Neural cell (in vitro differentiated cells): ENCODE results near the gene CHTF8. TPM values are rescaled to one million over a fixed set of nuclear protein-coding genes. Genes with fewer than 3 reads are reported as not detected.

Experiments
- H2AFZ ChIP-seq: fragments of 200-600, 300-800 bp; sonication (generic), shearing (Covaris generic); 2 replicates; pipeline ENCODE4 v1.6.0; 2014; ENCODE audit warnings: low read depth, mild to moderate bottlenecking, antibody characterized with exemption, low read length, moderate library complexity
- H3F3A ChIP-seq: fragments of 200-600 bp; shearing (Covaris generic); 2 replicates; pipeline ENCODE4 v1.6.1; 2016; ENCODE audit warnings: mild to moderate bottlenecking, moderate library complexity, mixed read lengths, antibody characterized with exemption, low read length; ENCODE audit not compliant: insufficient read depth, poor library complexity, severe bottlenecking
- H3K27ac ChIP-seq: fragments of 200-600, 300-800 bp; sonication (generic), shearing (Covaris generic); 2 replicates; pipeline ENCODE4 v1.5.1; 2014; ENCODE audit warnings: mild to moderate bottlenecking, low read length, moderate library complexity
- H3K27me3 ChIP-seq: fragments of 300-800, 200-600 bp; sonication (generic), shearing (Covaris generic); 2 replicates; pipeline ENCODE4 v1.6.0; 2014; ENCODE audit warnings: mild to moderate bottlenecking, low read depth, low read length, moderate library complexity; ENCODE audit not compliant: insufficient read depth
- H3K36me3 ChIP-seq: fragments of 300-800, 200-600 bp; sonication (generic), shearing (Covaris generic); 2 replicates; pipeline ENCODE4 v1.5.1; 2014; ENCODE audit warnings: mild to moderate bottlenecking, antibody characterized with exemption, low read length, moderate library complexity; ENCODE audit not compliant: insufficient read depth
- H3K4me2 ChIP-seq: fragments of 300-800, 200-600 bp; sonication (generic), shearing (Covaris generic); 2 replicates; pipeline ENCODE4 v1.6.0; 2014; ENCODE audit warnings: mild to moderate bottlenecking, low read length
- H3K4me3 ChIP-seq: fragments of 300-800, 200-600 bp; sonication (generic), shearing (Covaris generic); 2 replicates; pipeline ENCODE4 v1.5.1; 2014; ENCODE audit warnings: mild to moderate bottlenecking, low read length, moderate library complexity
- H3K79me2 ChIP-seq: fragments of 200-600 bp; shearing (Covaris generic); replicated peaks from 2 replicates; pipeline ENCODE4 v1.6.0; 2014; ENCODE audit warnings: mild to moderate bottlenecking, low read length, moderate library complexity; ENCODE audit not compliant: insufficient read depth
- H3K9ac ChIP-seq: fragments of 300-800, 200-600 bp; sonication (generic), shearing (Covaris generic); 2 replicates; pipeline ENCODE4 v1.6.1; 2016; ENCODE audit warnings: mild to moderate bottlenecking, low read length, mixed read lengths
- H3K9me2 ChIP-seq: fragments of 200-600 bp; shearing (Covaris generic); 2 replicates; pipeline ENCODE4 v1.6.1; 2016; ENCODE audit warnings: mild to moderate bottlenecking, low read length, mixed read lengths; ENCODE audit not compliant: insufficient read depth
- H3K9me3 ChIP-seq: fragments of 200-600, 300-800 bp; sonication (generic), shearing (Covaris generic); 2 replicates; pipeline ENCODE4 v1.6.1; 2016; ENCODE audit warnings: mild to moderate bottlenecking, mixed run types, low read length, moderate library complexity, mixed read lengths
- H4K20me1 ChIP-seq: fragments of 200-600 bp; shearing (Covaris generic); 2 replicates; pipeline ENCODE4 v1.6.1; 2016; ENCODE audit warnings: mild to moderate bottlenecking, mixed run types; ENCODE audit not compliant: insufficient read depth
- EP300 ChIP-seq: fragments of 450-650 bp; conservative IDR thresholded peaks from 2 replicates; pipeline ENCODE4 v1.6.1; 2014; ENCODE audit warnings: antibody characterized with exemption, mild to moderate bottlenecking, moderate library complexity; ENCODE audit not compliant: poor library complexity, severe bottlenecking
- EZH2 ChIP-seq: fragments of 200-600, 300-800 bp; shearing (Covaris generic), sonication (generic); IDR thresholded peaks from 2 replicates; pipeline ENCODE4 v1.6.1; 2014; ENCODE audit warnings: antibody characterized with exemption, low read length, borderline replicate concordance, mild to moderate bottlenecking; ENCODE audit not compliant: insufficient read depth, poor library complexity, severe bottlenecking
- MXI1 ChIP-seq: fragments of 450-650 bp; conservative IDR thresholded peaks from 2 replicates; pipeline ENCODE4 v1.6.1; 2014; ENCODE audit warnings: antibody characterized with exemption, mild to moderate bottlenecking; ENCODE audit not compliant: poor library complexity, severe bottlenecking
- POLR2AphosphoS5 ChIP-seq: IDR thresholded peaks from 2 replicates; pipeline ENCODE4 v1.6.1; 2012
- RAD21 ChIP-seq: fragments of 450-650 bp; conservative IDR thresholded peaks from 2 replicates; pipeline ENCODE4 v1.6.1; 2014; ENCODE audit warnings: antibody characterized with exemption, mild to moderate bottlenecking, moderate library complexity
- SMC3 ChIP-seq: fragments of 450-650 bp; conservative IDR thresholded peaks from 2 replicates; pipeline ENCODE4 v1.6.1; 2014; ENCODE audit warnings: antibody characterized with exemption, mild to moderate bottlenecking, moderate library complexity; ENCODE audit not compliant: poor library complexity
- TAF1 ChIP-seq: IDR thresholded peaks from 2 replicates; pipeline ENCODE4 v1.6.1; 2012; ENCODE audit warnings: low read depth
- polyA plus RNA-seq: library from polyadenylated mRNA; depleted of rRNA; stranded (reverse); fragments of >200 nt; gene quantifications from 2 replicates; pipeline ENCODE4 v1.2.3, GENCODE V29; 2014
- TF ChIP-seq, protein P1 (sequence below): IDR thresholded peaks from 2 replicates; pipeline ENCODE4 v1.6.1; 2012; ENCODE audit warnings: borderline replicate concordance
- TF ChIP-seq, protein P2 (sequence below): fragments of 450-650 bp; IDR thresholded peaks from 2 replicates; pipeline ENCODE4 v1.5.1; 2014; ENCODE audit warnings: antibody characterized with exemption, mild to moderate bottlenecking, moderate library complexity; ENCODE audit not compliant: poor library complexity, severe bottlenecking

CHTF8 gene
- polyA plus RNA-seq, 1 donor from 2014 or later, result 109 TPM

DNA sequence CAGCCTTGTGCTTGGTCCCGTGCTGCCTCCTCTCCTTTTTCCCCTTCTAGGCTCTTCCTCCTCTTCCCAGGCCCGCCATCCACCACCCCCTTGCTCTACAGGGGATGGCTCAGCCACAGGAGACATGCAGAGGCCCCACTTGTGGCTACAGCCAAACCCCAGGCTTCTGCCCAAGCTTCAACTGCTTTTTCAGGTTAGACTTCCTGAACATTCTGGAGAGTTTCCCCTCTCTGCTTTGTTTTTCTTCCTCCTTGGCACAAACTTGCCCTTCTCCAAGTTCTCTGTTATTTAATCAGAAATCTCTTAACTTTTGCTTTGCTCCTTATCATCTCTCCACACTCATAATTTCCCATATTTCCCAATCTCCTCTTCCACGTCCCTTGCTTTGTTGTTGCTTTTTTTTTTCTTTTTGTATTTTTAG lies 45.2 kb downstream of the CHTF8 start:
- TF ChIP-seq EZH2 (no peak), EP300 (no peak), TAF1 (no peak), POLR2AphosphoS5 (no peak), RAD21 (no peak), SMC3 (no peak), MXI1 (no peak)
- TF ChIP-seq, protein P1, sequence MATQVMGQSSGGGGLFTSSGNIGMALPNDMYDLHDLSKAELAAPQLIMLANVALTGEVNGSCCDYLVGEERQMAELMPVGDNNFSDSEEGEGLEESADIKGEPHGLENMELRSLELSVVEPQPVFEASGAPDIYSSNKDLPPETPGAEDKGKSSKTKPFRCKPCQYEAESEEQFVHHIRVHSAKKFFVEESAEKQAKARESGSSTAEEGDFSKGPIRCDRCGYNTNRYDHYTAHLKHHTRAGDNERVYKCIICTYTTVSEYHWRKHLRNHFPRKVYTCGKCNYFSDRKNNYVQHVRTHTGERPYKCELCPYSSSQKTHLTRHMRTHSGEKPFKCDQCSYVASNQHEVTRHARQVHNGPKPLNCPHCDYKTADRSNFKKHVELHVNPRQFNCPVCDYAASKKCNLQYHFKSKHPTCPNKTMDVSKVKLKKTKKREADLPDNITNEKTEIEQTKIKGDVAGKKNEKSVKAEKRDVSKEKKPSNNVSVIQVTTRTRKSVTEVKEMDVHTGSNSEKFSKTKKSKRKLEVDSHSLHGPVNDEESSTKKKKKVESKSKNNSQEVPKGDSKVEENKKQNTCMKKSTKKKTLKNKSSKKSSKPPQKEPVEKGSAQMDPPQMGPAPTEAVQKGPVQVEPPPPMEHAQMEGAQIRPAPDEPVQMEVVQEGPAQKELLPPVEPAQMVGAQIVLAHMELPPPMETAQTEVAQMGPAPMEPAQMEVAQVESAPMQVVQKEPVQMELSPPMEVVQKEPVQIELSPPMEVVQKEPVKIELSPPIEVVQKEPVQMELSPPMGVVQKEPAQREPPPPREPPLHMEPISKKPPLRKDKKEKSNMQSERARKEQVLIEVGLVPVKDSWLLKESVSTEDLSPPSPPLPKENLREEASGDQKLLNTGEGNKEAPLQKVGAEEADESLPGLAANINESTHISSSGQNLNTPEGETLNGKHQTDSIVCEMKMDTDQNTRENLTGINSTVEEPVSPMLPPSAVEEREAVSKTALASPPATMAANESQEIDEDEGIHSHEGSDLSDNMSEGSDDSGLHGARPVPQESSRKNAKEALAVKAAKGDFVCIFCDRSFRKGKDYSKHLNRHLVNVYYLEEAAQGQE, result no peak
- TF ChIP-seq, protein P2, sequence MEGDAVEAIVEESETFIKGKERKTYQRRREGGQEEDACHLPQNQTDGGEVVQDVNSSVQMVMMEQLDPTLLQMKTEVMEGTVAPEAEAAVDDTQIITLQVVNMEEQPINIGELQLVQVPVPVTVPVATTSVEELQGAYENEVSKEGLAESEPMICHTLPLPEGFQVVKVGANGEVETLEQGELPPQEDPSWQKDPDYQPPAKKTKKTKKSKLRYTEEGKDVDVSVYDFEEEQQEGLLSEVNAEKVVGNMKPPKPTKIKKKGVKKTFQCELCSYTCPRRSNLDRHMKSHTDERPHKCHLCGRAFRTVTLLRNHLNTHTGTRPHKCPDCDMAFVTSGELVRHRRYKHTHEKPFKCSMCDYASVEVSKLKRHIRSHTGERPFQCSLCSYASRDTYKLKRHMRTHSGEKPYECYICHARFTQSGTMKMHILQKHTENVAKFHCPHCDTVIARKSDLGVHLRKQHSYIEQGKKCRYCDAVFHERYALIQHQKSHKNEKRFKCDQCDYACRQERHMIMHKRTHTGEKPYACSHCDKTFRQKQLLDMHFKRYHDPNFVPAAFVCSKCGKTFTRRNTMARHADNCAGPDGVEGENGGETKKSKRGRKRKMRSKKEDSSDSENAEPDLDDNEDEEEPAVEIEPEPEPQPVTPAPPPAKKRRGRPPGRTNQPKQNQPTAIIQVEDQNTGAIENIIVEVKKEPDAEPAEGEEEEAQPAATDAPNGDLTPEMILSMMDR, result no peak
- Histone ChIP-seq H3K4me2 (no peak overlapping the region), H3K36me3 (no peaks in the 10 kb centered on the region), H3K9me3 (no peaks in the 10 kb centered on the region), H4K20me1 (no peaks in the 10 kb centered on the region), H3K4me3 (no peak overlapping the region), H3F3A (no peaks in the 10 kb centered on the region), H3K9me2 (no peaks in the 10 kb centered on the region), H2AFZ (no peak overlapping the region), H3K27me3 (no peaks in the 10 kb centered on the region), H3K9ac (no peak overlapping the region), H3K79me2 (no peaks in the 10 kb centered on the region), H3K27ac (no peak overlapping the region)

DNA sequence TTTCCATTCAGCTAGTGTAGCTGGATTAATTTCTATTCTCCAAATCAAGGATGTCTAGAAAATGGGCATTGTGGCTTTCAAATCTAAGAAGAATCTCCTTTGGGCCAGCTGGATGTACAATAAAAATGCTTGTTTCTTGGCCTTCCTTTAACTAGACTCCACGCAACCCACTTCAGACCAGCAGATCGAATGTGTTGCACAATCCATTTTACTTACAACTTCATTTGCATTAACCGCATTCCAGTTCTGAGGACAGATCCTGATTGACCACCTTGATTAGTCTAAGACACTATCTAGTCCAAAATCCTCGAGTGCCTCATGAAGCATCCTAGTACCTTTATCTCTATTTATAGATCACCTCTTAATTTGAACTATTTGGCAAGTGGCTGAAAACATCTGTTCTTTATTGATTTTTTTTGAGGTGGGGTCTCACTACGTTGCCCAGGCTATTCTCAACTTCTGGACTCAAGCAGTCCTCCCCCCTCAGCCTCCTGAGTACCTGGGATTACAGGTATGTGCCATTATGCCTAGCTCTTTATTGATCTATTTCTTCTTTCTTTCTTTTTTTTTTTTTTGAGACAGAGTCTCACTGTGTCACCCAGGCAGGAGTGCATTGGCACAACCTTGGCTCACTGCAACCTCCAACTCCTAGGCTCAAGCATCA lies 47.2 kb downstream of the CHTF8 start:
- Histone ChIP-seq H2AFZ (no peak overlapping the region), H3K27me3 (no peaks in the 10 kb centered on the region), H3F3A (no peaks in the 10 kb centered on the region), H3K9me2 (no peaks in the 10 kb centered on the region), H3K9ac (no peak overlapping the region), H3K36me3 (no peaks in the 10 kb centered on the region), H3K4me3 (no peak overlapping the region), H3K27ac (no peak overlapping the region), H3K79me2 (no peaks in the 10 kb centered on the region), H4K20me1 (no peaks in the 10 kb centered on the region), H3K4me2 (no peak overlapping the region), H3K9me3 (no peaks in the 10 kb centered on the region)
- TF ChIP-seq POLR2AphosphoS5 (no peak), SMC3 (no peak), TAF1 (no peak), EZH2 (no peak), RAD21 (no peak), MXI1 (no peak), EP300 (no peak)
- TF ChIP-seq, protein P2, result no peak
- TF ChIP-seq, protein P1, result no peak
